Smooth muscle cell (in vitro differentiated cells): ENCODE results near the gene DNAAF8. TPM values are rescaled to one million over a fixed set of nuclear protein-coding genes. Genes with fewer than 3 reads are reported as not detected.

Experiments
- DNase-seq: peaks from one replicate; lab custom pipeline; 2025; ENCODE audit not compliant: unreplicated experiment; lab: John Stamatoyannopoulos, UW
- H2AFZ ChIP-seq: fragments of 200-600 bp; sonication (generic); 2 replicates; pipeline ENCODE4 v1.6.0; 2016; ENCODE audit warnings: antibody characterized with exemption, low read depth, mild to moderate bottlenecking
- H3F3A ChIP-seq: fragments of 200-600 bp; sonication (generic); 2 replicates; pipeline ENCODE4 v1.6.0; 2017; ENCODE audit warnings: antibody characterized with exemption, low read depth
- H3K27ac ChIP-seq: fragments of 200-600 bp; sonication (generic); 2 replicates; pipeline ENCODE4 v1.5.1; 2016; ENCODE audit warnings: low read depth, mild to moderate bottlenecking
- H3K27me3 ChIP-seq: fragments of 200-600 bp; sonication (generic); 2 replicates; pipeline ENCODE4 v1.6.1; 2016; ENCODE audit warnings: low read depth, mild to moderate bottlenecking
- H3K36me3 ChIP-seq: fragments of 200-600 bp; sonication (generic); 2 replicates; pipeline ENCODE4 v1.5.1; 2016; ENCODE audit warnings: low read depth
- H3K4me1 ChIP-seq: fragments of 200-600 bp; sonication (generic); 2 replicates; pipeline ENCODE4 v1.5.1; 2016; ENCODE audit warnings: low read depth
- H3K4me2 ChIP-seq: fragments of 200-600 bp; sonication (generic); 2 replicates; pipeline ENCODE4 v1.6.0; 2016; ENCODE audit warnings: mild to moderate bottlenecking
- H3K4me3 ChIP-seq: fragments of 200-600 bp; sonication (generic); 2 replicates; pipeline ENCODE4 v1.5.1; 2016; ENCODE audit warnings: mild to moderate bottlenecking
- H3K79me2 ChIP-seq: fragments of 200-600 bp; sonication (generic); 2 replicates; pipeline ENCODE4 v1.6.0; 2016; ENCODE audit warnings: low read depth, mild to moderate bottlenecking
- H3K9ac ChIP-seq: fragments of 200-600 bp; sonication (generic); 2 replicates; pipeline ENCODE4 v1.6.0; 2016; ENCODE audit warnings: low read depth
- H3K9me3 ChIP-seq: fragments of 200-600 bp; sonication (generic); replicated peaks from 2 replicates; pipeline ENCODE4 v1.5.1; 2016; ENCODE audit warnings: low read depth
- H4K20me1 ChIP-seq: fragments of 200-600 bp; sonication (generic); 2 replicates; pipeline ENCODE4 v1.6.0; 2016; ENCODE audit warnings: low read depth
- CTCF ChIP-seq: fragments of 200-600 bp; sonication (generic); IDR thresholded peaks from 2 replicates; pipeline ENCODE4 v1.5.1; 2017; ENCODE audit warnings: borderline replicate concordance, mild to moderate bottlenecking, antibody characterized with exemption; ENCODE audit not compliant: insufficient read depth, poor library complexity, severe bottlenecking
- WGBS: methylation state at CpG from one replicate; pipeline ENCODE4 v1.1.7; 2016; ENCODE audit warnings: low lambda C conversion rate; 5-methylcytosine and 5-hydroxymethylcytosine counted together
- polyA plus RNA-seq: library from polyadenylated mRNA; unstranded; fragments of >200 nt; fragmentation: Nextera tagmentation; extraction: Ambion mirVana; gene quantifications from 2 replicates; pipeline ENCODE4 v1.2.1, GENCODE V29; 2016
- total RNA-seq: library from RNA; depleted of rRNA; stranded (reverse); fragments of >200 nt; gene quantifications from 2 replicates; pipeline ENCODE4 v1.2.3, GENCODE V29; 2014

Gene DNAAF8
- total and polyA plus RNA-seq, 2 experiments from 2014 or later: 2.9 TPM; not detected in 1

- Histone ChIP-seq H3F3A (no peaks in the 10 kb centered on the region), H3K4me3 (no peak overlapping the region), H3K9ac (no peak overlapping the region), H3K4me2 (no peak overlapping the region), H3K27me3 (no peaks in the 10 kb centered on the region), H3K4me1 (no peaks in the 10 kb centered on the region), H4K20me1 (peaks cover 7% of the 10 kb centered on the region), H3K36me3 (no peaks in the 10 kb centered on the region), H3K79me2 (no peaks in the 10 kb centered on the region), H3K9me3 (no peaks in the 10 kb centered on the region), H3K27ac (no peak overlapping the region), H2AFZ (no peak overlapping the region)
- DNase-seq: no peak
- WGBS: 97% methylated on average over 17 of the region's 17 CpGs
- no peak for TF ChIP-seq CTCF
Observed at GRCh38 chr16:4701791-4702465, 32.4 kb upstream of the DNAAF8 start.

- H3K4me3 ChIP-seq: no peak overlapping the region
- no peak overlapping the region for H3K4me2 ChIP-seq
- peaks cover 7% of the 10 kb centered on the region for H4K20me1 ChIP-seq
- no peaks in the 10 kb centered on the region for H3K36me3 ChIP-seq
- no peaks in the 10 kb centered on the region for H3K9me3 ChIP-seq
- H3K4me1 ChIP-seq: no peaks in the 10 kb centered on the region
- no peak overlapping the region for H3K27ac ChIP-seq
- no peak for TF ChIP-seq CTCF
- no peaks in the 10 kb centered on the region for H3K27me3 ChIP-seq
- H3F3A ChIP-seq: no peaks in the 10 kb centered on the region
- H2AFZ ChIP-seq: no peak overlapping the region
- DNase-seq: no peak
- H3K79me2 ChIP-seq: no peaks in the 10 kb centered on the region
- 95% methylated on average over 7 of the region's 7 CpGs for whole genome bisulfite sequencing
- H3K9ac ChIP-seq: no peak overlapping the region
Observed at GRCh38 chr16:4702466-4702808, 31.9 kb upstream of the DNAAF8 start.

GRCh38 chr16:4703906-4704305, 30.4 kb upstream of the DNAAF8 start:
- Histone ChIP-seq H3K9ac (no peak overlapping the region), H3F3A (no peaks in the 10 kb centered on the region), H3K27me3 (no peaks in the 10 kb centered on the region), H3K36me3 (no peaks in the 10 kb centered on the region), H2AFZ (no peak overlapping the region), H4K20me1 (peaks cover 7% of the 10 kb centered on the region), H3K79me2 (no peaks in the 10 kb centered on the region), H3K9me3 (no peaks in the 10 kb centered on the region), H3K4me3 (no peak overlapping the region), H3K27ac (no peak overlapping the region), H3K4me1 (no peaks in the 10 kb centered on the region), H3K4me2 (no peak overlapping the region)
- DNase-seq: no peak
- over 99% methylated on average over 7 of the region's 7 CpGs for WGBS
- TF ChIP-seq CTCF: no peak

GRCh38 chr16:4704491-4704890, 29.8 kb upstream of the DNAAF8 start:
- Histone ChIP-seq H3K9me3 (no peaks in the 10 kb centered on the region), H3K27me3 (no peaks in the 10 kb centered on the region), H2AFZ (no peak overlapping the region), H3F3A (no peaks in the 10 kb centered on the region), H4K20me1 (peaks cover 7% of the 10 kb centered on the region), H3K27ac (no peak overlapping the region), H3K4me2 (no peak overlapping the region), H3K4me3 (no peak overlapping the region), H3K79me2 (no peaks in the 10 kb centered on the region), H3K9ac (no peak overlapping the region), H3K36me3 (no peaks in the 10 kb centered on the region), H3K4me1 (no peaks in the 10 kb centered on the region)
- no peak for TF ChIP-seq CTCF
- WGBS: 96% methylated on average over 8 of the region's 8 CpGs
- no peak for DNase-seq
